Measurements from ENCODE around the gene SEZ6L. TPM values are rescaled to one million over a fixed set of nuclear protein-coding genes. Genes with fewer than 3 reads are reported as not detected.

The SEZ6L gene
- total and polyA plus RNA-seq, 2 experiments from 2014 or later: 0.43 to 0.44 TPM

GRCh38 chr22:26324150-26324549 is 154.9 kb downstream of the SEZ6L start:
- no peak overlapping the region for H3K4me3 ChIP-seq
- TF ChIP-seq EZH2 (IDR thresholded peaks at IDR 0.05; ENCODE audit: borderline replicate concordance) (no peak), CTCF (IDR thresholded peaks at IDR 0.05; ENCODE audit: poor library complexity) (no peak), EZH2phosphoT487 (IDR thresholded peaks at IDR 0.05; ENCODE audit: low read depth, severe bottlenecking, unreplicated experiment) (no peak)
- no peaks in the 10 kb centered on the region for H3K79me2 ChIP-seq
- no peaks in the 10 kb centered on the region for H3K9me3 ChIP-seq (ENCODE audit: low read depth)
- H3K4me1 ChIP-seq (ENCODE audit: insufficient read depth): no peaks in the 10 kb centered on the region
- H3K27me3 ChIP-seq: no peaks in the 10 kb centered on the region
- no peak overlapping the region for H2AFZ ChIP-seq
- no peaks in the 10 kb centered on the region for H4K20me1 ChIP-seq (ENCODE audit: insufficient read depth, poor library complexity, severe bottlenecking)
- WGBS (ENCODE audit: low lambda C conversion rate, missing lambda C conversion rate): 87% methylated on average over 4 of the region's 4 CpGs
- no peaks in the 10 kb centered on the region for H3K36me3 ChIP-seq (replicated peaks; ENCODE audit: insufficient read depth, low read depth)
- H3K9me2 ChIP-seq (replicated peaks; ENCODE audit: insufficient read depth): no peaks in the 10 kb centered on the region
- no peak overlapping the region for H3K4me2 ChIP-seq
- H3K27ac ChIP-seq: no peak overlapping the region
- DNase-seq (ENCODE audit: low spot score): no peak

GRCh38 chr22:26325641-26326040 is 156.4 kb downstream of the SEZ6L start:
- no peak overlapping the region for H2AFZ ChIP-seq
- no peak for DNase-seq (ENCODE audit: low spot score)
- WGBS (ENCODE audit: low lambda C conversion rate, missing lambda C conversion rate): 89% methylated on average over 4 of the region's 4 CpGs
- no peaks in the 10 kb centered on the region for H3K4me1 ChIP-seq (ENCODE audit: insufficient read depth)
- H3K27ac ChIP-seq: no peak overlapping the region
- H3K9me3 ChIP-seq (ENCODE audit: low read depth): no peaks in the 10 kb centered on the region
- H3K4me2 ChIP-seq: no peak overlapping the region
- no peak for TF ChIP-seq EZH2phosphoT487 (IDR thresholded peaks at IDR 0.05; ENCODE audit: low read depth, severe bottlenecking, unreplicated experiment)
- TF ChIP-seq CTCF (IDR thresholded peaks at IDR 0.05; ENCODE audit: poor library complexity): no peak
- TF ChIP-seq EZH2 (IDR thresholded peaks at IDR 0.05; ENCODE audit: borderline replicate concordance): no peak
- no peaks in the 10 kb centered on the region for H4K20me1 ChIP-seq (ENCODE audit: insufficient read depth, poor library complexity, severe bottlenecking)
- no peak overlapping the region for H3K4me3 ChIP-seq
- H3K27me3 ChIP-seq: no peaks in the 10 kb centered on the region
- no peaks in the 10 kb centered on the region for H3K36me3 ChIP-seq (replicated peaks; ENCODE audit: insufficient read depth, low read depth)
- H3K9me2 ChIP-seq (replicated peaks; ENCODE audit: insufficient read depth): no peaks in the 10 kb centered on the region
- H3K79me2 ChIP-seq: no peaks in the 10 kb centered on the region

- Histone ChIP-seq H3K9me3 (ENCODE audit: low read depth) (no peaks in the 10 kb centered on the region), H2AFZ (no peak overlapping the region), H3K9me2 (replicated peaks; ENCODE audit: insufficient read depth) (no peaks in the 10 kb centered on the region), H3K27me3 (no peaks in the 10 kb centered on the region), H3K4me1 (ENCODE audit: insufficient read depth) (no peaks in the 10 kb centered on the region), H3K79me2 (no peaks in the 10 kb centered on the region), H3K4me3 (no peak overlapping the region), H3K4me2 (no peak overlapping the region), H3K27ac (no peak overlapping the region), H3K36me3 (replicated peaks; ENCODE audit: insufficient read depth, low read depth) (no peaks in the 10 kb centered on the region), H4K20me1 (ENCODE audit: insufficient read depth, poor library complexity, severe bottlenecking) (no peaks in the 10 kb centered on the region)
- WGBS (ENCODE audit: low lambda C conversion rate, missing lambda C conversion rate): 85% methylated on average over 19 of the region's 20 CpGs
- TF ChIP-seq EZH2phosphoT487 (IDR thresholded peaks at IDR 0.05; ENCODE audit: low read depth, severe bottlenecking, unreplicated experiment) (no peak), EZH2 (IDR thresholded peaks at IDR 0.05; ENCODE audit: borderline replicate concordance) (no peak), CTCF (IDR thresholded peaks at IDR 0.05; ENCODE audit: poor library complexity) (no peak)
- DNase-seq (ENCODE audit: low spot score): no peak
Observed at GRCh38 chr22:26326803-26327202, 157.5 kb downstream of the SEZ6L start.

- H3K4me2 ChIP-seq: no peak overlapping the region
- H2AFZ ChIP-seq: no peak overlapping the region
- H3K79me2 ChIP-seq: no peaks in the 10 kb centered on the region
- no peaks in the 10 kb centered on the region for H3K4me1 ChIP-seq (ENCODE audit: insufficient read depth)
- no peak overlapping the region for H3K27ac ChIP-seq
- no peaks in the 10 kb centered on the region for H4K20me1 ChIP-seq (ENCODE audit: insufficient read depth, poor library complexity, severe bottlenecking)
- WGBS (ENCODE audit: low lambda C conversion rate, missing lambda C conversion rate): 99% methylated on average over 5 of the region's 6 CpGs
- no peak for DNase-seq (ENCODE audit: low spot score)
- H3K4me3 ChIP-seq: no peak overlapping the region
- no peaks in the 10 kb centered on the region for H3K27me3 ChIP-seq
- no peak for TF ChIP-seq EZH2 (IDR thresholded peaks at IDR 0.05; ENCODE audit: borderline replicate concordance)
- TF ChIP-seq EZH2phosphoT487 (IDR thresholded peaks at IDR 0.05; ENCODE audit: low read depth, severe bottlenecking, unreplicated experiment): no peak
- no peak for TF ChIP-seq CTCF (IDR thresholded peaks at IDR 0.05; ENCODE audit: poor library complexity)
- no peaks in the 10 kb centered on the region for H3K9me3 ChIP-seq (ENCODE audit: low read depth)
- no peaks in the 10 kb centered on the region for H3K9me2 ChIP-seq (replicated peaks; ENCODE audit: insufficient read depth)
- H3K36me3 ChIP-seq (replicated peaks; ENCODE audit: insufficient read depth, low read depth): no peaks in the 10 kb centered on the region
Observed at GRCh38 chr22:26327306-26327705, 158.0 kb downstream of the SEZ6L start.

All from hepatocyte (in vitro differentiated cells).